H1 (cell line): ENCODE data around the gene MCHR1.

Source experiments
- CTCF ChIP-seq, 3 experiments: IDR thresholded peaks; 1 replicate in 2 of 3; 2 replicates in 1 of 3; pipeline versions ENCODE4 v1.5.1 to v1.6.1; 2011; ENCODE audit warnings: low read length in 3 of 3, mild to moderate bottlenecking in 3 of 3, inconsistent platforms in 2 of 3, low read depth in 1 of 3, moderate library complexity in 1 of 3; ENCODE audit not compliant: insufficient read depth in 1 of 3; ENCODE audit errors: control extremely low read depth in 1 of 3
- EZH2 ChIP-seq: fragments of 200-600 bp; sonication (generic); IDR thresholded peaks from 2 replicates; pipeline ENCODE4 v1.7.1; 2012; ENCODE audit warnings: low read depth, mild to moderate bottlenecking, moderate library complexity, low read length, inconsistent platforms; ENCODE audit not compliant: severe bottlenecking
- PHF8 ChIP-seq: fragments of 200-600 bp; sonication (generic); conservative IDR thresholded peaks from 2 replicates; pipeline ENCODE4 v1.7.1; 2012; ENCODE audit warnings: low read depth, mild to moderate bottlenecking, inconsistent platforms, low read length, moderate library complexity
- POLR2A ChIP-seq, 2 experiments: IDR thresholded peaks; 1 replicate in 1 of 2; 2 replicates in 1 of 2; pipeline ENCODE4 v1.6.1; 2011; ENCODE audit warnings: low read depth in 2 of 2, low read length in 2 of 2, mild to moderate bottlenecking in 2 of 2; ENCODE audit errors: control extremely low read depth in 1 of 2
- TAF7 ChIP-seq: optimal IDR thresholded peaks from 2 replicates; pipeline ENCODE3; 2011; ENCODE audit warnings: low read depth, mild to moderate bottlenecking, inconsistent platforms, low read length, moderate library complexity, borderline replicate concordance

GRCh38 chr22:40645579-40646197 lies 33.6 kb upstream of the MCHR1 start:
- TF ChIP-seq EZH2 (no peak), CTCF (IDR thresholded peaks at IDR 0.05; ENCODE audit: control extremely low read depth in 1 of 3, insufficient read depth in 1 of 3, low read depth in 1 of 3, low read length in 3 of 3) (no peak), TAF7 (no peak), POLR2A (IDR thresholded peaks at IDR 0.05; ENCODE audit: control extremely low read depth in 1 of 2, low read depth in 2 of 2, low read length in 2 of 2) (no peak), PHF8 (no peak)
